ENCODE data around the gene COL21A1. TPM values are rescaled to one million over a fixed set of nuclear protein-coding genes. Genes with fewer than 3 reads are reported as not detected.

Gene COL21A1
- polyA plus RNA-seq, 2 of the 4 experiments (the other 2 are of a cell fraction), result 1.4 to 3.3 TPM

GRCh38 chr6:56172144-56172543, 75.2 kb downstream of the COL21A1 start:
- Histone ChIP-seq H3K27ac (no peak overlapping the region), H3K4me1 (no peaks in the 10 kb centered on the region), H3K4me3 (no peak overlapping the region), H3K9me3 (peaks cover 20% of the 10 kb centered on the region; the same call in 2 of the 3 replicates), H3K4me2 (no peak overlapping the region)
- 50% methylated on average over 2 of the region's 2 CpGs for WGBS (ENCODE audit: missing lambda C conversion rate)
- TF ChIP-seq ZSCAN20 (CRISPR knock-in tag; IDR thresholded peaks at IDR 0.05) (no peak), BHLHE40 (IDR thresholded peaks at IDR 0.05; ENCODE audit: low read depth, low read length) (no peak), PHF8 (IDR thresholded peaks at IDR 0.05; ENCODE audit: borderline replicate concordance, low read depth) (no peak), FOXS1 (CRISPR knock-in tag; IDR thresholded peaks at IDR 0.05) (no peak), EHMT2 (IDR thresholded peaks at IDR 0.05; ENCODE audit: low read depth) (no peak), MAX (IDR thresholded peaks at IDR 0.05) (no peak), HOXB13 (CRISPR knock-in tag; IDR thresholded peaks at IDR 0.05; ENCODE audit: low read depth) (no peak), MAZ (IDR thresholded peaks at IDR 0.05; ENCODE audit: borderline replicate concordance, low read depth, low read length) (no peak), ZFP36 (IDR thresholded peaks at IDR 0.05; ENCODE audit: borderline replicate concordance, partially characterized antibody) (no peak), GATA3 (IDR thresholded peaks at IDR 0.05; ENCODE audit: borderline replicate concordance) (no peak), HOXA7 (CRISPR knock-in tag; IDR thresholded peaks at IDR 0.05) (no peak), FOSL2 (IDR thresholded peaks at IDR 0.05) (no peak), FOSL2 (CRISPR knock-in tag; IDR thresholded peaks at IDR 0.05) (no peak)
- ATAC-seq, result no peak
- DNase-seq (ENCODE audit: low read depth in 1 of 2, low spot score in 1 of 2), result no peak
- FAIRE-seq, result no peak
- CTCF ChIA-PET, result no interaction called here
- POLR2A ChIA-PET, result no interaction called here

- TF ChIP-seq SMC3 (IDR thresholded peaks at IDR 0.05), result no peak
- no peak for TF ChIP-seq RCOR1 (IDR thresholded peaks at IDR 0.05; ENCODE audit: low read depth, low read length)
- ATAC-seq (no peak), DNase-seq (ENCODE audit: low read depth in 1 of 2, low spot score in 1 of 2) (no peak), FAIRE-seq (no peak)
- WGBS (ENCODE audit: missing lambda C conversion rate), result 52% methylated on average over 1 of the region's 1 CpG
- ChIA-PET CTCF (no interaction called here), POLR2A (no interaction called here)
- Histone ChIP-seq H3K27ac (no peak overlapping the region), H3K4me1 (no peaks in the 10 kb centered on the region), H3K9me3 (peaks cover 13% of the 10 kb centered on the region; the same call in 2 of the 3 replicates), H3K4me2 (no peak overlapping the region), H3K4me3 (no peak overlapping the region)
These were observed 78.0 kb downstream of the COL21A1 start for GRCh38 chr6:56169366-56169765.

- CTCF ChIA-PET, result no interaction called here
- Histone ChIP-seq H3K4me2 (no peak overlapping the region), H3K4me1 (no peaks in the 10 kb centered on the region), H3K4me3 (no peak overlapping the region), H3K27ac (no peak overlapping the region), H3K9me3 (peaks cover 13% of the 10 kb centered on the region; the same call in 2 of the 3 replicates)
- no peak for DNase-seq (ENCODE audit: low read depth in 1 of 2, low spot score in 1 of 2)
- FAIRE-seq, result no peak
- no peak for ATAC-seq
- POLR2A ChIA-PET, result no interaction called here
- TF ChIP-seq BHLHE40 (IDR thresholded peaks at IDR 0.05; ENCODE audit: low read depth, low read length) (no peak), POLR2AphosphoS2 (conservative IDR thresholded peaks at IDR 0.05; ENCODE audit: low read length) (no peak), FOSB (CRISPR knock-in tag; IDR thresholded peaks at IDR 0.05) (no peak), HMGXB4 (CRISPR knock-in tag; IDR thresholded peaks at IDR 0.05; ENCODE audit: borderline replicate concordance) (no peak), ATOH8 (CRISPR knock-in tag; IDR thresholded peaks at IDR 0.05; ENCODE audit: low read depth) (no peak), HOXB13 (CRISPR knock-in tag; IDR thresholded peaks at IDR 0.05; ENCODE audit: low read depth) (no peak), ZNF302 (CRISPR knock-in tag; IDR thresholded peaks at IDR 0.05) (no peak), MAX (IDR thresholded peaks at IDR 0.05) (no peak), NPAS2 (CRISPR knock-in tag; IDR thresholded peaks at IDR 0.05; ENCODE audit: borderline replicate concordance) (no peak), JUN (IDR thresholded peaks at IDR 0.05) (no peak), RNF2 (IDR thresholded peaks at IDR 0.05; ENCODE audit: borderline replicate concordance, low read depth) (no peak), HEYL (CRISPR knock-in tag; IDR thresholded peaks at IDR 0.05) (no peak)
- no CpG with 5 or more reads among the region's 1 CpG for WGBS (ENCODE audit: missing lambda C conversion rate)
These were observed 78.8 kb downstream of the COL21A1 start for GRCh38 chr6:56168596-56168995.
